GM19240 (cell line): Measurements from ENCODE around the gene AUH.

Experiments used
- DNase-seq: peaks from one replicate; pipeline ENCODE4 v3.0.0; 2011; ENCODE audit warnings: low spot score; ENCODE audit not compliant: insufficient read length

The AUH gene

GRCh38 chr9:91172329-91172728, 189.4 kb downstream of the AUH start:
- DNase-seq = no peak

- DNase-seq = no peak
Measured at GRCh38 chr9:91170951-91171350, 190.8 kb downstream of the AUH start.

GRCh38 chr9:91166796-91167366, 194.8 kb downstream of the AUH start:
- DNase-seq = no peak

GRCh38 chr9:91164724-91165520, 196.8 kb downstream of the AUH start:
- no peak for DNase-seq
